Suprapubic skin (tissue), 4 donors: ENCODE measurements around the gene SMARCC1.

Source experiments
- EP300 ChIP-seq: sonication (generic); formaldehyde crosslinking; IDR thresholded peaks from one replicate; pipeline ENCODE4 v1.6.1; 2017; ENCODE audit warnings: antibody characterized with exemption
- POLR2A ChIP-seq, 2 donors: fragments of 450-650 bp; IDR thresholded peaks; one replicate each; pipeline ENCODE4 v1.6.1; 2017; ENCODE audit warnings: antibody characterized with exemption in 2 of 2, mild to moderate bottlenecking in 2 of 2, moderate library complexity in 2 of 2
- POLR2AphosphoS5 ChIP-seq, 3 donors: sonication (generic); formaldehyde crosslinking; IDR thresholded peaks; one replicate each; pipeline ENCODE4 v1.6.1; 2017; ENCODE audit warnings: antibody characterized with exemption in 3 of 3
- TF ChIP-seq, protein P1 (sequence below), 2 donors: fragments of 200-600 bp in 1 of 2; fragments of 450-650 bp in 1 of 2; sonication (generic) in 1 of 2; IDR thresholded peaks; one replicate each; pipeline ENCODE4 v1.5.1; 2016 to 2019; ENCODE audit warnings: antibody characterized with exemption in 2 of 2, mild to moderate bottlenecking in 1 of 2, moderate library complexity in 1 of 2

DNA sequence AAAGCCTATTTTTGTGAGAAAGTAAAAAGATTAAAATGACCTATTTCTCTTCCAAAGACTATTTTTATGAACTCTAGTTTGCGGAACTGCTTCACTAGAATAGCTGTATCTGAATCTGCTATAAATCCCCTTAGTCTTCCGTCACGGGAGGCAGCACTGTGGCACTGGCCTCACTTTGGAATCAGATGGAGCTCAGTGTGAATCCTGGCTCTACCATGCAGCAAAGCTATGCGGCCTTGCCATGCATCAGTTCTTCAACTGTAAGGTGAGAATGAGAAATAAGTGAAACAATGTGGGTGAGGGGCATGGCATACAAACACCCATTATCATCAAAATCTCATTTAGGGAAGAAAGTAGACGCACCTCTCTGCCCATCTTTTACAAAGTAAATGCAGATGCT lies 175.5 kb downstream of the SMARCC1 start:
- TF ChIP-seq, protein P1, sequence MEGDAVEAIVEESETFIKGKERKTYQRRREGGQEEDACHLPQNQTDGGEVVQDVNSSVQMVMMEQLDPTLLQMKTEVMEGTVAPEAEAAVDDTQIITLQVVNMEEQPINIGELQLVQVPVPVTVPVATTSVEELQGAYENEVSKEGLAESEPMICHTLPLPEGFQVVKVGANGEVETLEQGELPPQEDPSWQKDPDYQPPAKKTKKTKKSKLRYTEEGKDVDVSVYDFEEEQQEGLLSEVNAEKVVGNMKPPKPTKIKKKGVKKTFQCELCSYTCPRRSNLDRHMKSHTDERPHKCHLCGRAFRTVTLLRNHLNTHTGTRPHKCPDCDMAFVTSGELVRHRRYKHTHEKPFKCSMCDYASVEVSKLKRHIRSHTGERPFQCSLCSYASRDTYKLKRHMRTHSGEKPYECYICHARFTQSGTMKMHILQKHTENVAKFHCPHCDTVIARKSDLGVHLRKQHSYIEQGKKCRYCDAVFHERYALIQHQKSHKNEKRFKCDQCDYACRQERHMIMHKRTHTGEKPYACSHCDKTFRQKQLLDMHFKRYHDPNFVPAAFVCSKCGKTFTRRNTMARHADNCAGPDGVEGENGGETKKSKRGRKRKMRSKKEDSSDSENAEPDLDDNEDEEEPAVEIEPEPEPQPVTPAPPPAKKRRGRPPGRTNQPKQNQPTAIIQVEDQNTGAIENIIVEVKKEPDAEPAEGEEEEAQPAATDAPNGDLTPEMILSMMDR (IDR thresholded peaks at IDR 0.05) = no peak
- TF ChIP-seq POLR2A (IDR thresholded peaks at IDR 0.05) (no peak), EP300 (no peak), POLR2AphosphoS5 (IDR thresholded peaks at IDR 0.05) (no peak)
